ENCODE data around the gene NPBWR2. TPM values are rescaled to one million over a fixed set of nuclear protein-coding genes. Genes with fewer than 3 reads are reported as not detected.

NPBWR2 gene
- total and polyA plus RNA-seq, 2 experiments from 2014 or later: not detected

DNA sequence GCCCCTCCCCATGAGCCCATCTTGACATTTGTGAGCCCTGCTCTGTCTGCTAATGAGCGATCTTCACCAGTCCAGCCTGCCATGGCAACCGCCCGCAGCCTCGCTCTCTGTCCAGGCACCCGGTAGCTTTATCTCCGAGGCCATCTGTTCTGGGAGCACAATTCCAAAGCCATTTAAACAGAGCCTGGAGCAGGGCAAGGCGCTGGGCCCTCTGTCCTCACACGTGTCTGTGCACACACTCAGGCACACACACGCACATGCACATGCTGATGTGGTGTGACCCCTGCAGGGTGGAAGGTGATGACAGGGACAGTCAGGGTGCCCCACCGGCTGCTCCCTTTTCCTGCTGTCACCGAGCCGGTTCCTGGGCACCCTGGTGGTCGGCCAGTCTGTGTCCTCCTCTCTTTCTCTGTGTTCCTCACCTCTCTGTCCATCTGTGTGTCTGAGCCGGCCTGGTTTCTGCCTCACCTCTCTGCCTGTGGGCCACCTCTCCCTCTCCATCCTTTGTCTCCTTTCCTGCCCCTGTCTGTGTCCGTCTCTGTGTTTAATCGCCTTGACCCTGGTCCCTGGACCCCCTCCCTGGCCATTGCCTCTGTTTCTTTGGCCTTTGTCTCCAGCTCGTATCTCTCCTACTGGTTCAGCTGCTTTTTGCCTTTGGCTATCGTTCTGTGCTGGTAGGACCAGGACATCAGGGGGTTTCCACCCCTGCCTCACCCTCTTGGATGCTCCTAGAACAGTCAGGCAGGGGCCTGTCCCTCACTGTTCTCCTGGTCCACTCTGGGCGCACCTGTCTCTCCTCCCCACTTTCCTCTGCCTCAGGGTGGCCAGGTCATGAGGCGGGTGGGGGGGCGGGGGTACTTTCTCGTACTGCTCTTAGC lies 48.1 kb upstream of the NPBWR2 start:
- no peaks in the 10 kb centered on the region; the same call in 1 of the 2 replicates for H3K9me2 ChIP-seq (ENCODE audit: insufficient read depth)
- peaks cover 4% of the 10 kb centered on the region; the same call in 2 of the 3 replicates for H3K9me3 Mint-ChIP-seq
- peaks cover 21% of the 10 kb centered on the region for H3K27me3 Mint-ChIP-seq (ENCODE audit: insufficient read depth, low read depth, poor library complexity)
- H3K79me2 ChIP-seq (replicated peaks; ENCODE audit: insufficient read depth): no peaks in the 10 kb centered on the region
- no peak for TF ChIP-seq CREB1 (CRISPR knock-in tag; IDR thresholded peaks at IDR 0.05; ENCODE audit: low read depth)
- no peak for TF ChIP-seq EZH2 (IDR thresholded peaks at IDR 0.05; ENCODE audit: low read depth, unreplicated experiment)
- no peak for TF ChIP-seq ZNF114 (CRISPR knock-in tag; IDR thresholded peaks at IDR 0.05)
- no peak for TF ChIP-seq NANOG (IDR thresholded peaks at IDR 0.05; ENCODE audit: borderline replicate concordance)
- ATAC-seq (no peak), DNase-seq (ENCODE audit: low spot score) (no peak)
- no peak overlapping the region for H3K4me2 ChIP-seq
- H3F3A ChIP-seq (replicated peaks; ENCODE audit: low read depth): no peaks in the 10 kb centered on the region
- no peaks in the 10 kb centered on the region for H3K36me3 ChIP-seq (ENCODE audit: insufficient read depth)
- peaks cover 22% of the 10 kb centered on the region; the same call in 1 of the 2 replicates for H3K4me1 ChIP-seq (ENCODE audit: insufficient read depth)
- H3K36me3 Mint-ChIP-seq (ENCODE audit: low read depth): no peaks in the 10 kb centered on the region
- H3K27ac Mint-ChIP-seq: no peak overlapping the region
- no peak overlapping the region for H3K27ac ChIP-seq (ENCODE audit: low read depth)
- no peak overlapping the region for H2AFZ ChIP-seq
- H3K27me3 ChIP-seq (ENCODE audit: insufficient read depth): no peaks in the 10 kb centered on the region
- no peak overlapping the region for H3K4me3 ChIP-seq
- no peak overlapping the region for H3K4me3 Mint-ChIP-seq
- H3K4me1 Mint-ChIP-seq: peaks cover 40% of the 10 kb centered on the region
- no peaks in the 10 kb centered on the region for H4K20me1 ChIP-seq (replicated peaks; ENCODE audit: insufficient read depth)

DNA sequence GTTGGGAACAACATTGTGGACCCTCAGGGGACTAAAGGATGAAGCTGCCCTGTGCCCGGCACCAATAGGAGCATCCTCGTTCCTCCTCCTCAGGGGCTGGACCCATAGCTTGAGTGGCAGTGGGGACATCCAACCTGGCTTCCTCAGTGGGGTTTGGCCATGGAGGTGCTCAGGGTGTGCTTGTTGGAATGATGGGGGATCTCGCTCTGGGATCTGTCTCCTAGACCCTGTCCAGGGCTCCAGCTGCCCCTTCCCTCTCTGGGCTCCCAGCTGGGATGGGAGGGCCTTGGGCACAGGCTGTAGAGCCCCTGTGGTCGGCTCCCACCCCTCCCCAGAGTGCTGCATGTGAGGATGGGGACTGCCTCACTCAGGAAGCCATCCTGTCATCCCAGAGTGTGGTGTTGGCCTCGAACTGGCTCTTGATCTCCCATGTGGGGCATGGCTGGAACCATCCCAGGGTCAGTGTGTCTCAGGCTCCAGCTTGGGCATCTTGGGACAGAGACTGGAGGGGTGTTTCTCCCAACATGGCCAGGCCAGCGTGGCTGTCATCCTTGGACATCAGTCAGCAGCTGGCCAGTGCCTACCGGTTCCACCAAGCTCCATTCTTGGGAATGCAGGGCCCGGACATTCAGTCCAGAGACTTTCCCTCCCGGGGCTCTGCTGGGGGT lies 47.4 kb upstream of the NPBWR2 start:
- no peaks in the 10 kb centered on the region for H3K36me3 ChIP-seq (ENCODE audit: insufficient read depth)
- H3K9me2 ChIP-seq (ENCODE audit: insufficient read depth): no peaks in the 10 kb centered on the region; the same call in 1 of the 2 replicates
- no peak overlapping the region for H3K4me3 ChIP-seq
- H2AFZ ChIP-seq: no peak overlapping the region
- Mint-ChIP-seq H3K4me3 (no peak overlapping the region), H3K27me3 (ENCODE audit: insufficient read depth, low read depth, poor library complexity) (peaks cover 17% of the 10 kb centered on the region), H3K9me3 (peaks cover 9% of the 10 kb centered on the region; the same call in 2 of the 3 replicates), H3K27ac (no peak overlapping the region; the same call in 1 of the 2 replicates), H3K4me1 (peaks cover 32% of the 10 kb centered on the region), H3K36me3 (ENCODE audit: low read depth) (no peaks in the 10 kb centered on the region)
- H3F3A ChIP-seq (replicated peaks; ENCODE audit: low read depth): 0 out of 2 replicates have a peak, but pooled peaks cover 3% of the 10 kb centered on the region
- H3K79me2 ChIP-seq (replicated peaks; ENCODE audit: insufficient read depth): no peaks in the 10 kb centered on the region
- H3K4me2 ChIP-seq: no peak overlapping the region
- DNase-seq (ENCODE audit: low spot score): no peak
- no peak for ATAC-seq
- H3K27ac ChIP-seq (ENCODE audit: low read depth): no peak overlapping the region
- H4K20me1 ChIP-seq (replicated peaks; ENCODE audit: insufficient read depth): no peaks in the 10 kb centered on the region
- no peaks in the 10 kb centered on the region for H3K27me3 ChIP-seq (ENCODE audit: insufficient read depth)
- H3K4me1 ChIP-seq (ENCODE audit: insufficient read depth): peaks cover 15% of the 10 kb centered on the region; the same call in 1 of the 2 replicates
- TF ChIP-seq JUNB (IDR thresholded peaks at IDR 0.05; ENCODE audit: unreplicated experiment) (no peak), CREB1 (CRISPR knock-in tag; IDR thresholded peaks at IDR 0.05; ENCODE audit: low read depth) (no peak), ZNF331 (CRISPR knock-in tag; IDR thresholded peaks at IDR 0.05; ENCODE audit: low read depth) (no peak), POLR2AphosphoS5 (IDR thresholded peaks at IDR 0.05; ENCODE audit: low read depth) (no peak)

Measured in GM23338 (cell line).